ENCODE results near the gene PRICKLE1. TPM values are rescaled to one million over a fixed set of nuclear protein-coding genes. Genes with fewer than 3 reads are reported as not detected.

Gene PRICKLE1
- total RNA-seq, 1 experiment from 2014 or later, result 14.1 TPM

DNA sequence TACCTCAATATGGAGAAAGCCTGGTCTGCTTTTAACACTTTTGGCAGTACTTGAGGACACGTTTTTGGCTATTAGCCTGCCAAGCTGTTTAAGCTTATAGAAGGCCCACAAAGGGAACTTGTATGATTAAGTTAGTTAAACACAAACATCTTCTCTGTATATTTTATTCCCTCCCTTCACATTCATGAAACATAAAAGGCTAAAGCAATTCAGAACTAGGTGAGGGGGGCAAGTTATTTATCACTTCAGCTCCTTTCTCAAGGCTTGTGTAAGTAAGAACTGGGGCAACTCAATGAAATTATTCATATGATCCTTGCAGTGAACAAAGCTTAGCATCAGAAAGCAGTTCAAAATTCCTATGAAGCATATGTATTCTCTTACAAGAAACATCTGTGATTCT is 7.5 kb downstream of the PRICKLE1 start:
- intact Hi-C loops (cut with micrococcal nuclease), result loop anchor here (10.0 kb wide), 2 partner anchors 193 to 223 kb away; no protein-coding TSS in a partner anchor
- H3K36me3 Mint-ChIP-seq (ENCODE audit: insufficient read depth, unreplicated experiment), result peaks cover 7% of the 10 kb centered on the region

DNA sequence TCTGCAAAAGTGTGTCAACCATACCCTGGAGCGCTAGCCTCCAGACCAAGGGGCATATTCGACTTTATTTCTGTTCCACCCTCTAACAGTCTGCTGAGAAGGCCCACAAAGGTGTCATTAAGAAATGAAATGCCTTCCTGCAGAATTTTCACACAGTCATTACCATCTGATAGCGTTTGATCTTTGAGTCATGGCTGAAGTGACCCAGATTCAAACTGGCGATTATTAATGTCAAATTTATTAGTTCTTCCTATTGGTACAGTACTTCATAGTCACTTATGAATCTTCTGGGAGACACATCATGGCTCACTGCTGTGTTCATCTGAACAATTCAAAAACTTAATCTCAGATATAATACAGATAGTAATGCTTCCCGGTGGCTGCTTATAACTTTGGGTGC is 13.2 kb downstream of the PRICKLE1 start:
- intact Hi-C loops (cut with micrococcal nuclease), result no loop called here
- H3K9me3 Mint-ChIP-seq (ENCODE audit: unreplicated experiment), result no peaks in the 10 kb centered on the region
- DNase-seq (ENCODE audit: unreplicated experiment), result no peak
- CTCF ChIA-PET, result interaction anchor here (5.8 kb wide), 1 partner anchor 94 kb away, joined by 27 read pairs; no protein-coding TSS in a partner anchor
- H3K36me3 Mint-ChIP-seq (ENCODE audit: insufficient read depth, unreplicated experiment), result no peaks in the 10 kb centered on the region
- no TSS peak for BruUV-seq (replicated peaks)
- TF ChIP-seq CTCF (IDR thresholded peaks at IDR 0.05; ENCODE audit: unreplicated experiment), result no peak
- peaks cover 5% of the 10 kb centered on the region for H3K4me1 Mint-ChIP-seq (ENCODE audit: insufficient read depth, unreplicated experiment)
- no peaks in the 10 kb centered on the region for H3K27me3 Mint-ChIP-seq (ENCODE audit: insufficient read depth, unreplicated experiment)
- H3K27ac Mint-ChIP-seq (ENCODE audit: low read depth, unreplicated experiment), result no peak overlapping the region
- POLR2A ChIA-PET, result no interaction called here
- no peak overlapping the region for H3K4me3 Mint-ChIP-seq (ENCODE audit: unreplicated experiment)

More for the DNA sequence above, 7.5 kb downstream of the PRICKLE1 start:
- Mint-ChIP-seq H3K4me1 (ENCODE audit: insufficient read depth, unreplicated experiment) (peaks cover 13% of the 10 kb centered on the region), H3K27ac (ENCODE audit: low read depth, unreplicated experiment) (no peak overlapping the region), H3K9me3 (ENCODE audit: unreplicated experiment) (no peaks in the 10 kb centered on the region), H3K27me3 (ENCODE audit: insufficient read depth, unreplicated experiment) (no peaks in the 10 kb centered on the region), H3K4me3 (ENCODE audit: unreplicated experiment) (no peak overlapping the region)
- POLR2A ChIA-PET, result no interaction called here
- BruUV-seq (replicated peaks), result no TSS peak
- CTCF ChIA-PET, result interaction anchor here (0.6 to 7.7 kb wide), 2 partner anchors 9 to 12 kb away, joined by 3 to 46 read pairs; no protein-coding TSS in a partner anchor
- no peak for DNase-seq (ENCODE audit: unreplicated experiment)
- TF ChIP-seq CTCF (IDR thresholded peaks at IDR 0.05; ENCODE audit: unreplicated experiment), result no peak

DNA sequence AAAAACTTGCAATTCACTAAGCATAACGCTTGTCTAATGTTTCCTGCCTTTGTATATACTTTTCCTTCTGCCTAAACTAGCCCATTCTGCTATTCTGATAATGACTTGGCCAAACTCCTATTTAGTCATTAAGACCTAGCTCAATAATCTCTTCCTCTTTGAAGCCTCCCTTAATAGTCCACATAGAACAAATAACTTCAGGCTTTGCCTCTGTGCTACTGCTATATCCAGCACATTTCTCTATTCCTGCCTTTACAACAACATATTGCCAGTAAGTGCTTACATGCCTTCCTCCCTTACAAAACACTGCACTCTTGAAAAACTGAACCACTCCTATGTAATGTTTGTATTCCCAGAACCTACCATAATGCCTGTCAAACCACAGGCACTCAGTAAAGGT is 13.8 kb downstream of the PRICKLE1 start:
- CTCF ChIA-PET, result interaction anchor here (0.6 to 5.8 kb wide), 4 partner anchors 33 to 739 kb away, joined by 3 to 27 read pairs (median 4); no protein-coding TSS in a partner anchor
- DNase-seq (ENCODE audit: unreplicated experiment), result no peak
- Mint-ChIP-seq H3K4me3 (ENCODE audit: unreplicated experiment) (no peak overlapping the region), H3K27me3 (ENCODE audit: insufficient read depth, unreplicated experiment) (no peaks in the 10 kb centered on the region), H3K4me1 (ENCODE audit: insufficient read depth, unreplicated experiment) (peaks cover 3% of the 10 kb centered on the region), H3K36me3 (ENCODE audit: insufficient read depth, unreplicated experiment) (no peaks in the 10 kb centered on the region), H3K27ac (ENCODE audit: low read depth, unreplicated experiment) (no peak overlapping the region), H3K9me3 (ENCODE audit: unreplicated experiment) (no peaks in the 10 kb centered on the region)
- intact Hi-C loops (cut with micrococcal nuclease), result no loop called here
- no TSS peak for BruUV-seq (replicated peaks)
- POLR2A ChIA-PET, result no interaction called here
- TF ChIP-seq CTCF (IDR thresholded peaks at IDR 0.05; ENCODE audit: unreplicated experiment), result no peak

GRCh38 chr12:42574851-42575266 is 14.7 kb downstream of the PRICKLE1 start:
- H3K27me3 Mint-ChIP-seq (ENCODE audit: insufficient read depth, unreplicated experiment), result no peaks in the 10 kb centered on the region
- DNase-seq (ENCODE audit: unreplicated experiment), result no peak
- H3K36me3 Mint-ChIP-seq (ENCODE audit: insufficient read depth, unreplicated experiment), result no peaks in the 10 kb centered on the region
- no peak overlapping the region for H3K4me3 Mint-ChIP-seq (ENCODE audit: unreplicated experiment)
- no peak overlapping the region for H3K27ac Mint-ChIP-seq (ENCODE audit: low read depth, unreplicated experiment)
- ChIA-PET POLR2A (no interaction called here), CTCF (interaction anchor here (1.0 to 5.8 kb wide), 3 partner anchors 92 to 740 kb away, joined by 3 to 27 read pairs (median 4); no protein-coding TSS in a partner anchor)
- intact Hi-C loops (cut with micrococcal nuclease), result no loop called here
- no peaks in the 10 kb centered on the region for H3K9me3 Mint-ChIP-seq (ENCODE audit: unreplicated experiment)
- BruUV-seq (replicated peaks), result no TSS peak
- TF ChIP-seq CTCF (IDR thresholded peaks at IDR 0.05; ENCODE audit: unreplicated experiment), result no peak
- no peaks in the 10 kb centered on the region for H3K4me1 Mint-ChIP-seq (ENCODE audit: insufficient read depth, unreplicated experiment)
